ENCODE measurements around the gene GALK1.

GALK1 gene

GRCh38 chr17:75751676-75752404, 13.2 kb downstream of the GALK1 start:
- Mint-ChIP-seq H3K27ac (no peak overlapping the region), H3K9me3 (no peaks in the 10 kb centered on the region), H3K4me1 (peaks cover 18% of the 10 kb centered on the region), H3K36me3 (ENCODE audit: low read depth) (no peaks in the 10 kb centered on the region), H3K27me3 (peaks cover 3% of the 10 kb centered on the region), H3K4me3 (no peak overlapping the region)
- ATAC-seq (no peak), DNase-seq (no peak)

GRCh38 chr17:75750661-75751423, 14.2 kb downstream of the GALK1 start:
- Mint-ChIP-seq H3K4me1 (peaks cover 18% of the 10 kb centered on the region), H3K9me3 (no peaks in the 10 kb centered on the region), H3K27me3 (peaks cover 3% of the 10 kb centered on the region), H3K36me3 (ENCODE audit: low read depth) (no peaks in the 10 kb centered on the region), H3K27ac (no peak overlapping the region), H3K4me3 (no peak overlapping the region)
- DNase-seq (no peak), ATAC-seq (no peak)

- ATAC-seq (peak; percentile 72), DNase-seq (peak; percentile 93)
- no peak overlapping the region for H3K4me3 Mint-ChIP-seq
- H3K27ac Mint-ChIP-seq: no peak overlapping the region
- peaks cover 3% of the 10 kb centered on the region for H3K27me3 Mint-ChIP-seq
- peaks cover 14% of the 10 kb centered on the region for H3K4me1 Mint-ChIP-seq
- no peaks in the 10 kb centered on the region for H3K36me3 Mint-ChIP-seq (ENCODE audit: low read depth)
- no peaks in the 10 kb centered on the region for H3K9me3 Mint-ChIP-seq
These were observed 15.2 kb downstream of the GALK1 start for GRCh38 chr17:75749545-75750389.

- peaks cover 11% of the 10 kb centered on the region for H3K4me1 Mint-ChIP-seq
These were observed 16.3 kb downstream of the GALK1 start for GRCh38 chr17:75748706-75749105.

GRCh38 chr17:75743625-75744206, 21.3 kb downstream of the GALK1 start:
- no peak for ATAC-seq
- Mint-ChIP-seq H3K4me1 (peaks cover 3% of the 10 kb centered on the region), H3K27ac (no peak overlapping the region), H3K4me3 (no peak overlapping the region), H3K9me3 (no peaks in the 10 kb centered on the region), H3K36me3 (ENCODE audit: low read depth) (no peaks in the 10 kb centered on the region), H3K27me3 (peaks cover 3% of the 10 kb centered on the region)
- DNase-seq: no peak

More at GRCh38 chr17:75748706-75749105, 16.3 kb downstream of the GALK1 start:
- H3K36me3 Mint-ChIP-seq (ENCODE audit: low read depth): no peaks in the 10 kb centered on the region
- H3K9me3 Mint-ChIP-seq: no peaks in the 10 kb centered on the region
- H3K27me3 Mint-ChIP-seq: peaks cover 3% of the 10 kb centered on the region
- H3K27ac Mint-ChIP-seq: no peak overlapping the region
- ATAC-seq (no peak), DNase-seq (no peak)
- H3K4me3 Mint-ChIP-seq: no peak overlapping the region

- Mint-ChIP-seq H3K27ac (no peak overlapping the region), H3K4me3 (no peak overlapping the region), H3K4me1 (no peaks in the 10 kb centered on the region), H3K9me3 (no peaks in the 10 kb centered on the region), H3K27me3 (no peaks in the 10 kb centered on the region), H3K36me3 (ENCODE audit: low read depth) (no peaks in the 10 kb centered on the region)
- DNase-seq (no peak), ATAC-seq (no peak)
These were observed 22.7 kb downstream of the GALK1 start for GRCh38 chr17:75742337-75742736.

- Mint-ChIP-seq H3K27ac (no peak overlapping the region), H3K27me3 (no peaks in the 10 kb centered on the region)
These were observed 24.3 kb downstream of the GALK1 start for GRCh38 chr17:75740631-75741077.

GRCh38 chr17:75740215-75740614, 24.8 kb downstream of the GALK1 start:
- Mint-ChIP-seq H3K4me3 (no peak overlapping the region), H3K36me3 (ENCODE audit: low read depth) (no peaks in the 10 kb centered on the region), H3K27me3 (no peaks in the 10 kb centered on the region), H3K9me3 (no peaks in the 10 kb centered on the region), H3K4me1 (no peaks in the 10 kb centered on the region), H3K27ac (no peak overlapping the region)
- ATAC-seq (no peak), DNase-seq (no peak)

More at GRCh38 chr17:75740631-75741077, 24.3 kb downstream of the GALK1 start:
- no peaks in the 10 kb centered on the region for H3K36me3 Mint-ChIP-seq (ENCODE audit: low read depth)
- ATAC-seq: no peak
- no peaks in the 10 kb centered on the region for H3K4me1 Mint-ChIP-seq
- no peaks in the 10 kb centered on the region for H3K9me3 Mint-ChIP-seq
- DNase-seq: no peak
- H3K4me3 Mint-ChIP-seq: no peak overlapping the region

- Mint-ChIP-seq H3K27me3 (no peaks in the 10 kb centered on the region), H3K4me1 (no peaks in the 10 kb centered on the region), H3K9me3 (no peaks in the 10 kb centered on the region), H3K27ac (no peak overlapping the region), H3K36me3 (ENCODE audit: low read depth) (no peaks in the 10 kb centered on the region), H3K4me3 (no peak overlapping the region)
- ATAC-seq (no peak), DNase-seq (no peak)
These were observed 25.2 kb downstream of the GALK1 start for GRCh38 chr17:75739801-75740200.

GRCh38 chr17:75739174-75739573, 25.8 kb downstream of the GALK1 start:
- Mint-ChIP-seq H3K4me1 (peaks cover 2% of the 10 kb centered on the region), H3K36me3 (ENCODE audit: low read depth) (no peaks in the 10 kb centered on the region), H3K27ac (no peak overlapping the region), H3K9me3 (no peaks in the 10 kb centered on the region), H3K27me3 (no peaks in the 10 kb centered on the region), H3K4me3 (no peak overlapping the region)
- no peak for DNase-seq
- ATAC-seq: no peak

GRCh38 chr17:75738218-75738802, 26.7 kb downstream of the GALK1 start:
- DNase-seq (peak; percentile 27), ATAC-seq (peak; percentile 55)
- Mint-ChIP-seq H3K4me1 (peaks cover 2% of the 10 kb centered on the region), H3K4me3 (no peak overlapping the region), H3K36me3 (ENCODE audit: low read depth) (no peaks in the 10 kb centered on the region), H3K27me3 (no peaks in the 10 kb centered on the region), H3K27ac (no peak overlapping the region), H3K9me3 (no peaks in the 10 kb centered on the region)

GRCh38 chr17:75737133-75737962, 27.6 kb downstream of the GALK1 start:
- Mint-ChIP-seq H3K4me3 (no peak overlapping the region), H3K27me3 (no peaks in the 10 kb centered on the region), H3K9me3 (no peaks in the 10 kb centered on the region), H3K36me3 (ENCODE audit: low read depth) (no peaks in the 10 kb centered on the region), H3K4me1 (peaks cover 2% of the 10 kb centered on the region), H3K27ac (no peak overlapping the region)
- ATAC-seq (no peak), DNase-seq (no peak)

GRCh38 chr17:75736173-75736835, 28.7 kb downstream of the GALK1 start:
- no peak for DNase-seq
- peaks cover 2% of the 10 kb centered on the region for H3K4me1 Mint-ChIP-seq
- H3K9me3 Mint-ChIP-seq: no peaks in the 10 kb centered on the region
- no peak for ATAC-seq
- H3K27ac Mint-ChIP-seq: no peak overlapping the region
- H3K27me3 Mint-ChIP-seq: no peaks in the 10 kb centered on the region
- H3K36me3 Mint-ChIP-seq (ENCODE audit: low read depth): no peaks in the 10 kb centered on the region
- H3K4me3 Mint-ChIP-seq: no peak overlapping the region
